AG09319 (cell line): ENCODE results near the gene OSCP1.
A peak's percentile ranks its signal among the peaks of the same experiment; 100 is the strongest.

Experiments used
- DNase-seq: peaks from one replicate; pipeline ENCODE4 v3.0.0-alpha.2; 2010; ENCODE audit warnings: low read depth; ENCODE audit errors: extremely low read depth
- TF ChIP-seq, protein P1 (sequence below): IDR thresholded peaks from 2 replicates; pipeline ENCODE4 v1.5.1; 2011; ENCODE audit warnings: low read depth, mild to moderate bottlenecking, inconsistent platforms, low read length, moderate library complexity

OSCP1 gene

GRCh38 chr1:36464605-36465393 lies 14.5 kb upstream of the OSCP1 start:
- TF ChIP-seq, protein P1, sequence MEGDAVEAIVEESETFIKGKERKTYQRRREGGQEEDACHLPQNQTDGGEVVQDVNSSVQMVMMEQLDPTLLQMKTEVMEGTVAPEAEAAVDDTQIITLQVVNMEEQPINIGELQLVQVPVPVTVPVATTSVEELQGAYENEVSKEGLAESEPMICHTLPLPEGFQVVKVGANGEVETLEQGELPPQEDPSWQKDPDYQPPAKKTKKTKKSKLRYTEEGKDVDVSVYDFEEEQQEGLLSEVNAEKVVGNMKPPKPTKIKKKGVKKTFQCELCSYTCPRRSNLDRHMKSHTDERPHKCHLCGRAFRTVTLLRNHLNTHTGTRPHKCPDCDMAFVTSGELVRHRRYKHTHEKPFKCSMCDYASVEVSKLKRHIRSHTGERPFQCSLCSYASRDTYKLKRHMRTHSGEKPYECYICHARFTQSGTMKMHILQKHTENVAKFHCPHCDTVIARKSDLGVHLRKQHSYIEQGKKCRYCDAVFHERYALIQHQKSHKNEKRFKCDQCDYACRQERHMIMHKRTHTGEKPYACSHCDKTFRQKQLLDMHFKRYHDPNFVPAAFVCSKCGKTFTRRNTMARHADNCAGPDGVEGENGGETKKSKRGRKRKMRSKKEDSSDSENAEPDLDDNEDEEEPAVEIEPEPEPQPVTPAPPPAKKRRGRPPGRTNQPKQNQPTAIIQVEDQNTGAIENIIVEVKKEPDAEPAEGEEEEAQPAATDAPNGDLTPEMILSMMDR = no peak
- DNase-seq = no peak

GRCh38 chr1:36463803-36464604 lies 13.8 kb upstream of the OSCP1 start, which contains the start of gene MRPS15:
Gene MRPS15, minus strand, starts transcription at chr1:36464384. Its CDS starts 109 bp downstream, at chr1:36464275.
- TF ChIP-seq, protein P1 = no peak
- peak; percentile 83 for DNase-seq

DNA sequence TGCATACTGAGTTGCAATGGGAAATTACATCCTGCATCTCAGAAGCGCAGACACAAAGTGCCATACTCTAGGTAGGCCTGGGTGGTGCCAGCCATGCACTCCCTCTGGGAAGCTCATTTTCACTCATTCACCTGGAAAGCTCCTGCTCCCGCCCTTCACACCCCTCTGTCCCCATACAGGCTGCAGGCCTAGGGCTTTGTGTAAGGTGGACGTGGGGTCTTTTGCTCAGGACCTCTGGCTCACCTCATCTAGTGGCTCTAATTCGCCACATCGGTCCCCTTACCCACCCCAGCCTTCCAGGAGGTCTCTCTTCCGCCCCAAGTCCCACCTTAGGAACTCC lies 13.2 kb upstream of the OSCP1 start:
- TF ChIP-seq, protein P1 = no peak
- DNase-seq = no peak

- TF ChIP-seq, protein P1 = no peak
- DNase-seq = no peak
Measured at GRCh38 chr1:36458910-36459309, 8.7 kb upstream of the OSCP1 start.

GRCh38 chr1:36457691-36458090 lies 7.4 kb upstream of the OSCP1 start:
- TF ChIP-seq, protein P1 = no peak
- DNase-seq = no peak

DNA sequence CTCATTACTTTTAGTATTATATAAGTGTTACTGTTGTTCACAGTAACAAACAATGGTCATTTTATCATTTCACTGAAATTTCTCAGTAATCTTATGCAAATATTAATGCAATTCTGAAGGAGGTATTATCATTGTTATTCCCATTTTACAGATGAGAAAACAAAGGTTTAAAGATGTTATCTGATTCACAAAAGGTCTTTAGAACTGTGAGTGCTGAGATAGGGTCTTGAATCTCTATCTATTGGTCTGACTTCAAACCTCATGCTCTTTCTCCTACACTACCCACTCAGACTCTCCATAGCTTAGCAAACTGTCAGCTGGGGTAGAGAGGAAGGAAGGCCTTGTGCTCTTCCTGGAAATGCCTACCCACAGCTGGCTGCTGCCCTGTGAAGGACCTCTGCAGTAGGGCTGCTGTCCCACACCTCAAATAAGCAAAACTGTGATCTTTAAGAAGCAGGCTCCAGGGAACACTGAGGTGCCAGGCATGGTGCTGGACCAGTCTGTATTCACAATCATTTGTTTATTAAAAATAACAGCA lies 6.2 kb upstream of the OSCP1 start:
- DNase-seq = no peak
- TF ChIP-seq, protein P1 = no peak

- TF ChIP-seq, protein P1 = no peak
- no peak for DNase-seq
Measured at GRCh38 chr1:36455386-36455785, 5.1 kb upstream of the OSCP1 start.
